Gastrocnemius medialis (tissue), 4 donors: ENCODE data around the gene BPGM.

Source experiments
- CTCF ChIP-seq, 5 experiments: fragments of 450-650 bp in 3 of 5; fragments of 200-600 bp in 2 of 5; sonication (generic) in 2 of 5; IDR thresholded peaks in 4 of 5; conservative IDR thresholded peaks in 1 of 5; 1 replicate in 4 of 5; 2 replicates in 1 of 5; pipeline ENCODE4 v1.5.1; 2016 to 2019; ENCODE audit warnings: antibody characterized with exemption in 5 of 5, mild to moderate bottlenecking in 3 of 5, moderate library complexity in 3 of 5
- POLR2A ChIP-seq, 2 donors: fragments of 450-650 bp; IDR thresholded peaks; one replicate each; pipeline ENCODE4 v1.6.1; 2017; ENCODE audit warnings: antibody characterized with exemption in 2 of 2, mild to moderate bottlenecking in 2 of 2, moderate library complexity in 2 of 2

GRCh38 chr7:134637441-134637840, 9.2 kb upstream of the BPGM start:
- TF ChIP-seq CTCF (IDR thresholded peaks at IDR 0.05 in 4 of 5, conservative IDR thresholded peaks at IDR 0.05 in 1 of 5) (no peak), POLR2A (IDR thresholded peaks at IDR 0.05) (no peak)
